ENCODE measurements around the gene TTC23.

DNA sequence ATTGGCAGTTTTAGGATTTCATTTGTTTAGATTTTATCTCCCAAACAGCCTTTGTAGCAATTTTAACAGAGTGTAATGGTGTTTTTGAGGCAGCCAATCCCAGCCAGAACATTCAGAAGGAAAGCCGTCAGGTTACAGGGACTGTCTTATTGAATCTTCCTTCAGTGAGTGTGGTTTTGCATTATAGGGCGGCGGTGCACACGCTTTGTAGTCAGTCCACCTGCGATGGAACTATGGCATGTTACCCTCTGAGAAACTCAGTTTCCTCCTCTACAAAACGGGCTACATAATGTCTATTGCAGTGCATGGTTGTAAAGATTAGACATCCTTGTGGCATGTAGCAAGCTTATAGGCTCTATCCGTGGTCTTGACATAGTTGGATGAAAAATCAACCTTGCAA lies 2.9 kb upstream of the TTC23 start:
- TF ChIP-seq, protein P1, sequence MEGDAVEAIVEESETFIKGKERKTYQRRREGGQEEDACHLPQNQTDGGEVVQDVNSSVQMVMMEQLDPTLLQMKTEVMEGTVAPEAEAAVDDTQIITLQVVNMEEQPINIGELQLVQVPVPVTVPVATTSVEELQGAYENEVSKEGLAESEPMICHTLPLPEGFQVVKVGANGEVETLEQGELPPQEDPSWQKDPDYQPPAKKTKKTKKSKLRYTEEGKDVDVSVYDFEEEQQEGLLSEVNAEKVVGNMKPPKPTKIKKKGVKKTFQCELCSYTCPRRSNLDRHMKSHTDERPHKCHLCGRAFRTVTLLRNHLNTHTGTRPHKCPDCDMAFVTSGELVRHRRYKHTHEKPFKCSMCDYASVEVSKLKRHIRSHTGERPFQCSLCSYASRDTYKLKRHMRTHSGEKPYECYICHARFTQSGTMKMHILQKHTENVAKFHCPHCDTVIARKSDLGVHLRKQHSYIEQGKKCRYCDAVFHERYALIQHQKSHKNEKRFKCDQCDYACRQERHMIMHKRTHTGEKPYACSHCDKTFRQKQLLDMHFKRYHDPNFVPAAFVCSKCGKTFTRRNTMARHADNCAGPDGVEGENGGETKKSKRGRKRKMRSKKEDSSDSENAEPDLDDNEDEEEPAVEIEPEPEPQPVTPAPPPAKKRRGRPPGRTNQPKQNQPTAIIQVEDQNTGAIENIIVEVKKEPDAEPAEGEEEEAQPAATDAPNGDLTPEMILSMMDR (IDR thresholded peaks at IDR 0.05) = no peak
- TF ChIP-seq EZH2phosphoT487 (IDR thresholded peaks at IDR 0.05) = no peak
- TF ChIP-seq EZH2 (IDR thresholded peaks at IDR 0.05) = no peak

Data from neural progenitor cell (in vitro differentiated cells).